Measurements from ENCODE around the gene GOLT1B. TPM values are rescaled to one million over a fixed set of nuclear protein-coding genes. Genes with fewer than 3 reads are reported as not detected.
A peak's percentile ranks its signal among the peaks of the same experiment; 100 is the strongest.

The GOLT1B gene
- total RNA-seq, 1 donor from 2014 or later = 42.2 TPM

DNA sequence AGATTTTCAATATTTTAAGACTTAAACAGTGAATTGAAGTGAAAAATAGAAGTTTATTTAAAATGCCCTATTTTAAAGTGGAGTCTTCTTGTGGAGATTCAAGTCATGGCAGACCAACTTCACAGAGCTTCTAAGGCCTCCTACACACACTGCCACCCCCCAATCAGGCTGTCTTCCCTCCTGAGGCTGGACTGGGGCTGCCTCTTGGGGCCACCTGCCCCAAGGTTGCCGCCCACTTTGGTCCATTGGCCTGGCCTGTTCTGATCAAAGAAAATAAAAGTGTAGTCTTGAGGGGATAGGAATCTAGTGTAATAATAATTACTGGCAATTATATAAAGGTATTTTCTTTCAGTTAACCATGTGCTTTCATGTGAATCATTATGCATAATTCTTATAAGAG, 1.3 kb downstream of the GOLT1B start:
- H3K9me3 Mint-ChIP-seq (ENCODE audit: unreplicated experiment) = peaks cover 3% of the 10 kb centered on the region
- TF ChIP-seq, protein P1, sequence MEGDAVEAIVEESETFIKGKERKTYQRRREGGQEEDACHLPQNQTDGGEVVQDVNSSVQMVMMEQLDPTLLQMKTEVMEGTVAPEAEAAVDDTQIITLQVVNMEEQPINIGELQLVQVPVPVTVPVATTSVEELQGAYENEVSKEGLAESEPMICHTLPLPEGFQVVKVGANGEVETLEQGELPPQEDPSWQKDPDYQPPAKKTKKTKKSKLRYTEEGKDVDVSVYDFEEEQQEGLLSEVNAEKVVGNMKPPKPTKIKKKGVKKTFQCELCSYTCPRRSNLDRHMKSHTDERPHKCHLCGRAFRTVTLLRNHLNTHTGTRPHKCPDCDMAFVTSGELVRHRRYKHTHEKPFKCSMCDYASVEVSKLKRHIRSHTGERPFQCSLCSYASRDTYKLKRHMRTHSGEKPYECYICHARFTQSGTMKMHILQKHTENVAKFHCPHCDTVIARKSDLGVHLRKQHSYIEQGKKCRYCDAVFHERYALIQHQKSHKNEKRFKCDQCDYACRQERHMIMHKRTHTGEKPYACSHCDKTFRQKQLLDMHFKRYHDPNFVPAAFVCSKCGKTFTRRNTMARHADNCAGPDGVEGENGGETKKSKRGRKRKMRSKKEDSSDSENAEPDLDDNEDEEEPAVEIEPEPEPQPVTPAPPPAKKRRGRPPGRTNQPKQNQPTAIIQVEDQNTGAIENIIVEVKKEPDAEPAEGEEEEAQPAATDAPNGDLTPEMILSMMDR (IDR thresholded peaks at IDR 0.05; ENCODE audit: partially characterized antibody, unreplicated experiment) = no peak

GRCh38 chr12:21505888-21506287, 4.3 kb downstream of the GOLT1B start:
- peaks cover 3% of the 10 kb centered on the region for H3K9me3 Mint-ChIP-seq (ENCODE audit: unreplicated experiment)
- H3K4me3 Mint-ChIP-seq (ENCODE audit: unreplicated experiment) = no peak overlapping the region
- H3K27ac Mint-ChIP-seq (ENCODE audit: unreplicated experiment) = no peak overlapping the region
- TF ChIP-seq, protein P1 (IDR thresholded peaks at IDR 0.05; ENCODE audit: partially characterized antibody, unreplicated experiment) = no peak
- peaks cover 1% of the 10 kb centered on the region for H3K27me3 Mint-ChIP-seq (ENCODE audit: unreplicated experiment)
- H3K4me1 Mint-ChIP-seq (ENCODE audit: low read depth, unreplicated experiment) = peaks cover 2% of the 10 kb centered on the region
- H3K36me3 Mint-ChIP-seq (ENCODE audit: unreplicated experiment) = no peaks in the 10 kb centered on the region
- DNase-seq = no peak

More for the DNA sequence above, 1.3 kb downstream of the GOLT1B start:
- Mint-ChIP-seq H3K4me3 (ENCODE audit: unreplicated experiment) (no peak overlapping the region), H3K4me1 (ENCODE audit: low read depth, unreplicated experiment) (peaks cover 2% of the 10 kb centered on the region), H3K36me3 (ENCODE audit: unreplicated experiment) (no peaks in the 10 kb centered on the region), H3K27me3 (ENCODE audit: unreplicated experiment) (peaks cover 1% of the 10 kb centered on the region), H3K27ac (ENCODE audit: unreplicated experiment) (peak overlapping the region; percentile 15)
- no peak for DNase-seq

- H3K4me1 Mint-ChIP-seq (ENCODE audit: low read depth, unreplicated experiment) = peaks cover 2% of the 10 kb centered on the region
- no peak for DNase-seq
Measured at GRCh38 chr12:21507849-21508248, 6.3 kb downstream of the GOLT1B start.

GRCh38 chr12:21509768-21510167, 8.2 kb downstream of the GOLT1B start:
- H3K4me3 Mint-ChIP-seq (ENCODE audit: unreplicated experiment) = no peak overlapping the region
- H3K4me1 Mint-ChIP-seq (ENCODE audit: low read depth, unreplicated experiment) = no peaks in the 10 kb centered on the region
- no peaks in the 10 kb centered on the region for H3K9me3 Mint-ChIP-seq (ENCODE audit: unreplicated experiment)
- H3K27ac Mint-ChIP-seq (ENCODE audit: unreplicated experiment) = no peak overlapping the region
- H3K36me3 Mint-ChIP-seq (ENCODE audit: unreplicated experiment) = no peaks in the 10 kb centered on the region
- no peak for DNase-seq
- TF ChIP-seq, protein P1 (IDR thresholded peaks at IDR 0.05; ENCODE audit: partially characterized antibody, unreplicated experiment) = no peak
- no peaks in the 10 kb centered on the region for H3K27me3 Mint-ChIP-seq (ENCODE audit: unreplicated experiment)

More at GRCh38 chr12:21507849-21508248, 6.3 kb downstream of the GOLT1B start:
- TF ChIP-seq, protein P1 (IDR thresholded peaks at IDR 0.05; ENCODE audit: partially characterized antibody, unreplicated experiment) = no peak
- Mint-ChIP-seq H3K36me3 (ENCODE audit: unreplicated experiment) (no peaks in the 10 kb centered on the region), H3K9me3 (ENCODE audit: unreplicated experiment) (no peaks in the 10 kb centered on the region), H3K27ac (ENCODE audit: unreplicated experiment) (no peak overlapping the region), H3K4me3 (ENCODE audit: unreplicated experiment) (no peak overlapping the region), H3K27me3 (ENCODE audit: unreplicated experiment) (peaks cover 1% of the 10 kb centered on the region)

- no peak overlapping the region for H3K27ac Mint-ChIP-seq (ENCODE audit: unreplicated experiment)
- H3K4me1 Mint-ChIP-seq (ENCODE audit: low read depth, unreplicated experiment) = no peaks in the 10 kb centered on the region
- H3K27me3 Mint-ChIP-seq (ENCODE audit: unreplicated experiment) = no peaks in the 10 kb centered on the region
- TF ChIP-seq, protein P1 (IDR thresholded peaks at IDR 0.05; ENCODE audit: partially characterized antibody, unreplicated experiment) = no peak
- no peak overlapping the region for H3K4me3 Mint-ChIP-seq (ENCODE audit: unreplicated experiment)
- H3K9me3 Mint-ChIP-seq (ENCODE audit: unreplicated experiment) = no peaks in the 10 kb centered on the region
- H3K36me3 Mint-ChIP-seq (ENCODE audit: unreplicated experiment) = no peaks in the 10 kb centered on the region
- DNase-seq = no peak
Measured at GRCh38 chr12:21516281-21516680, 14.7 kb downstream of the GOLT1B start.

Data from glutamatergic neuron (in vitro differentiated cells).